Measurements from ENCODE around the gene PTPRK. TPM values are rescaled to one million over a fixed set of nuclear protein-coding genes. Genes with fewer than 3 reads are reported as not detected.

PTPRK gene
- total and polyA plus RNA-seq, 9 of the 15 experiments (the other 6 are each of a cell fraction or from before 2014, with no cell fraction given) = 0.04 to 0.51 TPM; not detected in 7

- no peaks in the 10 kb centered on the region for H3K4me1 ChIP-seq (replicated peaks in 1 of 2; ENCODE audit: control insufficient read depth in 2 of 2, insufficient read depth in 2 of 2, low read length in 2 of 2)
- in situ Hi-C loops (cut with MboI) (no loop called here), intact Hi-C loops (cut with micrococcal nuclease) (no loop called here)
- H3K9me3 ChIP-seq (replicated peaks; ENCODE audit: control insufficient read depth, insufficient read depth, low read depth, low read length) = no peaks in the 10 kb centered on the region; the same call in 1 of the 2 replicates
- no peak overlapping the region for H3K4me3 ChIP-seq
- no peaks in the 10 kb centered on the region for H3K79me2 ChIP-seq (ENCODE audit: control insufficient read depth, insufficient read depth, low read length)
- POLR2A ChIA-PET = no interaction called here
- H3K9ac ChIP-seq (ENCODE audit: insufficient read depth in 1 of 2, low read depth in 2 of 2, low read length in 2 of 2) = no peak overlapping the region
- no peak overlapping the region for H3K27ac ChIP-seq (ENCODE audit: extremely low read depth, low read depth, low read length)
- no peak for DNase-seq (ENCODE audit: extremely low read depth in 1 of 4, low spot score in 3 of 4)
- no peak overlapping the region for H3K4me2 ChIP-seq (ENCODE audit: insufficient read depth, low read length)
- no peak for FAIRE-seq
- CTCF ChIA-PET (ENCODE audit: low intra/inter-chr PET ratio) = no interaction called here
- no peaks in the 10 kb centered on the region for H3K36me3 ChIP-seq (ENCODE audit: control insufficient read depth, insufficient read depth, low read length)
- no peak overlapping the region for H2AFZ ChIP-seq (ENCODE audit: low read depth, low read length)
- 0% methylated on average over 2 of the region's 2 CpGs for WGBS (ENCODE audit: insufficient coverage, low coverage, missing lambda C conversion rate)
- ATAC-seq = no peak
- H3K27me3 ChIP-seq (ENCODE audit: control insufficient read depth in 2 of 2, insufficient read depth in 2 of 2, low read length in 2 of 2) = no peaks in the 10 kb centered on the region
- H3K9me1 ChIP-seq (ENCODE audit: control insufficient read depth, insufficient read depth, low read length) = no peaks in the 10 kb centered on the region
- H4K20me1 ChIP-seq (replicated peaks; ENCODE audit: control insufficient read depth, insufficient read depth, low read length) = no peaks in the 10 kb centered on the region
- BruUV-seq (replicated peaks) = no TSS peak
- TF ChIP-seq XRCC4 (IDR thresholded peaks at IDR 0.05; ENCODE audit: extremely low read depth, insufficient read depth, insufficient read length) (no peak), ZEB2 (IDR thresholded peaks at IDR 0.05) (no peak), ZNF133 (CRISPR knock-in tag; IDR thresholded peaks at IDR 0.05) (no peak), MCM5 (IDR thresholded peaks at IDR 0.05; ENCODE audit: low read depth) (no peak), CHAMP1 (IDR thresholded peaks at IDR 0.05) (no peak), ELK3 (CRISPR knock-in tag; IDR thresholded peaks at IDR 0.05) (no peak), PURB (CRISPR knock-in tag; IDR thresholded peaks at IDR 0.05; ENCODE audit: low read depth) (no peak), THAP7 (CRISPR knock-in tag; IDR thresholded peaks at IDR 0.05) (no peak), ARHGAP35 (IDR thresholded peaks at IDR 0.05; ENCODE audit: partially characterized antibody) (no peak), CBFB (CRISPR knock-in tag; IDR thresholded peaks at IDR 0.05) (no peak), NR1H2 (CRISPR knock-in tag; IDR thresholded peaks at IDR 0.05) (no peak), FOXO4 (CRISPR knock-in tag; IDR thresholded peaks at IDR 0.05) (no peak), ARID2 (IDR thresholded peaks at IDR 0.05) (no peak), SMAD4 (CRISPR knock-in tag; conservative IDR thresholded peaks at IDR 0.05) (no peak), ZNF589 (CRISPR knock-in tag; IDR thresholded peaks at IDR 0.05; ENCODE audit: low read depth) (no peak), HBP1 (CRISPR knock-in tag; IDR thresholded peaks at IDR 0.05) (no peak), STAT5B (CRISPR knock-in tag; IDR thresholded peaks at IDR 0.05) (no peak)
These were observed 583.3 kb downstream of the PTPRK start for GRCh38 chr6:127937102-127937501.

Measured in K562 (cell line).